Ovary (tissue), 1 donor: ENCODE results near the gene MOV10.

ENCODE experiments used
- EP300 ChIP-seq: sonication (generic); formaldehyde crosslinking; IDR thresholded peaks from one replicate; pipeline ENCODE4 v1.6.1; 2017; ENCODE audit warnings: antibody characterized with exemption
- POLR2A ChIP-seq: fragments of 450-650 bp; IDR thresholded peaks from one replicate; pipeline ENCODE4 v1.6.1; 2017; ENCODE audit warnings: antibody characterized with exemption, mild to moderate bottlenecking, moderate library complexity

- no peak for TF ChIP-seq POLR2A
- no peak for TF ChIP-seq EP300
Measured at GRCh38 chr1:112626193-112626592, 48.3 kb upstream of the MOV10 start.
